Measurements from ENCODE around the gene HELT.

- TF ChIP-seq ZFP30 (CRISPR knock-in tag; IDR thresholded peaks at IDR 0.05): no peak
- no peak for TF ChIP-seq ARNTL (CRISPR knock-in tag; IDR thresholded peaks at IDR 0.05; ENCODE audit: borderline replicate concordance, low read depth)
- no peak for TF ChIP-seq OSR1 (CRISPR knock-in tag; IDR thresholded peaks at IDR 0.05)
- no peak for TF ChIP-seq PATZ1 (CRISPR knock-in tag; IDR thresholded peaks at IDR 0.05; ENCODE audit: borderline replicate concordance)
- no peak for TF ChIP-seq RARB (CRISPR knock-in tag; IDR thresholded peaks at IDR 0.05)
- no peak for TF ChIP-seq CREB5 (CRISPR knock-in tag; IDR thresholded peaks at IDR 0.05; ENCODE audit: low read depth)
- no peak for TF ChIP-seq GLIS3 (CRISPR knock-in tag; IDR thresholded peaks at IDR 0.05)
- no peak for TF ChIP-seq ZFP3 (CRISPR knock-in tag; IDR thresholded peaks at IDR 0.05)
These were observed 2.1 kb downstream of the HELT start for GRCh38 chr4:185020293-185020808.
